ENCODE data around the gene MRPL27.

The MRPL27 gene

DNA sequence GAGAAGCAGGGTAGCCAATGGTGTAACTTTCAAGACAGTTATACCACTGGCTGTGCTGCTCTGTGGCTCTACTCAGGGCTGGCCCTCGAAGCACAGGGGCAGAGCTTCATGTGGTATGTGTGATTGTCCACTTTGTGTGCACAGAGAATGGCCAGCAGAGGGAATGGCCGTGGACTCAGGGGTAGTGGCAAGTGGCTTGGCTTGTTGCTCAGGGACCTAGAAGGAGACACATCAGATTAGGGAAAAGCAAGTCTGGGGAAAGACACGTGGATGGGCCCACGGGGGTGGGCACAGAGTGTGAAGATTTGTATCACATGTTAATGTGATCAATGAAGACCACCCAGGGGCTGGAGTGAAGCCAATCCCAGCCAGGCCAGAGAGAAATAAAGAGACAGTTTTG, 47.1 kb downstream of the MRPL27 start:
- no peak overlapping the region for H3K4me3 ChIP-seq (ENCODE audit: low read depth, low read length)
- H3K27me3 ChIP-seq (ENCODE audit: insufficient read depth, low read depth, severe bottlenecking), result no peaks in the 10 kb centered on the region
- no peaks in the 10 kb centered on the region for H3K9me3 ChIP-seq (ENCODE audit: severe bottlenecking)
- H3K27ac ChIP-seq, result no peak overlapping the region
- no peak for DNase-seq
- TF ChIP-seq, protein P1, sequence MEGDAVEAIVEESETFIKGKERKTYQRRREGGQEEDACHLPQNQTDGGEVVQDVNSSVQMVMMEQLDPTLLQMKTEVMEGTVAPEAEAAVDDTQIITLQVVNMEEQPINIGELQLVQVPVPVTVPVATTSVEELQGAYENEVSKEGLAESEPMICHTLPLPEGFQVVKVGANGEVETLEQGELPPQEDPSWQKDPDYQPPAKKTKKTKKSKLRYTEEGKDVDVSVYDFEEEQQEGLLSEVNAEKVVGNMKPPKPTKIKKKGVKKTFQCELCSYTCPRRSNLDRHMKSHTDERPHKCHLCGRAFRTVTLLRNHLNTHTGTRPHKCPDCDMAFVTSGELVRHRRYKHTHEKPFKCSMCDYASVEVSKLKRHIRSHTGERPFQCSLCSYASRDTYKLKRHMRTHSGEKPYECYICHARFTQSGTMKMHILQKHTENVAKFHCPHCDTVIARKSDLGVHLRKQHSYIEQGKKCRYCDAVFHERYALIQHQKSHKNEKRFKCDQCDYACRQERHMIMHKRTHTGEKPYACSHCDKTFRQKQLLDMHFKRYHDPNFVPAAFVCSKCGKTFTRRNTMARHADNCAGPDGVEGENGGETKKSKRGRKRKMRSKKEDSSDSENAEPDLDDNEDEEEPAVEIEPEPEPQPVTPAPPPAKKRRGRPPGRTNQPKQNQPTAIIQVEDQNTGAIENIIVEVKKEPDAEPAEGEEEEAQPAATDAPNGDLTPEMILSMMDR (IDR thresholded peaks at IDR 0.05; ENCODE audit: low read depth, low read length), result no peak
- H3K36me3 ChIP-seq, result no peaks in the 10 kb centered on the region

DNA sequence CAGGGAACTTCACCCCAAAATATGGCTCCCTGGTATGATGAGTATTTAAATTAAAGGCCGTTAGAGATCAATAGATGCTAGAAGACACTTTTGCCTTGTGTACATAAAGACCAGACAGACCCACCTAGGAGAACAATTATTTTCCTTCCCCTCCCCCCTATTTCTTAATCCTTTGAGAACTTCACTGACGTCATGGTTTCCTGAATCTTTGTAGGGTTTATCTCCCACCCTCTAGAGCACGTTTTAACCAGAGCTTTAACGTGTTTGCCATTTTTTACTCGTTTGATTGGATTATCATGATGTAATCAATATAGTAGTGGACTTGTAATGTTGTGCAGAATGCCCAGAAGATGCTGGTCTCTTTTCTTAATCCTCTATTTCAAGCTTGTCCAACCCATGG, 49.9 kb downstream of the MRPL27 start:
- Histone ChIP-seq H3K27ac (peak overlapping the region; percentile 31), H3K9me3 (ENCODE audit: severe bottlenecking) (no peaks in the 10 kb centered on the region), H3K27me3 (ENCODE audit: insufficient read depth, low read depth, severe bottlenecking) (no peaks in the 10 kb centered on the region), H3K36me3 (no peaks in the 10 kb centered on the region), H3K4me3 (ENCODE audit: low read depth, low read length) (no peak overlapping the region)
- TF ChIP-seq, protein P1 (IDR thresholded peaks at IDR 0.05; ENCODE audit: low read depth, low read length), result no peak
- DNase-seq, result no peak

DNA sequence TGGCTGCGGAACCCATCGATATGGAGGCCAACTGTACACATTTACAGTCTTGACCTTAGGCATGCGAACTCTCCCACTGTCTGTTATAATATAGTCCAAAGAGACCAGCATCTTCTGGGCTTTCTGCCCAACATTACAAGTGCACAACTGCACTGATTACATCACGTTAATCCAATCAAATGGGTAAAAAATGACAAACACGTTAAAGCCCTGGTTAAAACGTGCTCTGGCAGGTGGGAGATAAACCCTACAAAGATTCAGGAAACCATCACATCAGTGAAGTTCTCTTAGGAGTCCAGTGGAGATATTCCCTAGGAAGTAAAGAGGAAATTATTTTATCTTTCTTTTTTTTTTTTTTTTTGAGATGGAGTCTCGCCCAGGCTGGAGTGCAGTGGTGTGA, 50.7 kb downstream of the MRPL27 start:
- H3K27me3 ChIP-seq (ENCODE audit: insufficient read depth, low read depth, severe bottlenecking), result no peaks in the 10 kb centered on the region
- no peaks in the 10 kb centered on the region for H3K9me3 ChIP-seq (ENCODE audit: severe bottlenecking)
- no peaks in the 10 kb centered on the region for H3K36me3 ChIP-seq
- TF ChIP-seq, protein P1 (IDR thresholded peaks at IDR 0.05; ENCODE audit: low read depth, low read length), result no peak
- no peak overlapping the region for H3K27ac ChIP-seq
- H3K4me3 ChIP-seq (ENCODE audit: low read depth, low read length), result no peak overlapping the region
- DNase-seq, result no peak

DNA sequence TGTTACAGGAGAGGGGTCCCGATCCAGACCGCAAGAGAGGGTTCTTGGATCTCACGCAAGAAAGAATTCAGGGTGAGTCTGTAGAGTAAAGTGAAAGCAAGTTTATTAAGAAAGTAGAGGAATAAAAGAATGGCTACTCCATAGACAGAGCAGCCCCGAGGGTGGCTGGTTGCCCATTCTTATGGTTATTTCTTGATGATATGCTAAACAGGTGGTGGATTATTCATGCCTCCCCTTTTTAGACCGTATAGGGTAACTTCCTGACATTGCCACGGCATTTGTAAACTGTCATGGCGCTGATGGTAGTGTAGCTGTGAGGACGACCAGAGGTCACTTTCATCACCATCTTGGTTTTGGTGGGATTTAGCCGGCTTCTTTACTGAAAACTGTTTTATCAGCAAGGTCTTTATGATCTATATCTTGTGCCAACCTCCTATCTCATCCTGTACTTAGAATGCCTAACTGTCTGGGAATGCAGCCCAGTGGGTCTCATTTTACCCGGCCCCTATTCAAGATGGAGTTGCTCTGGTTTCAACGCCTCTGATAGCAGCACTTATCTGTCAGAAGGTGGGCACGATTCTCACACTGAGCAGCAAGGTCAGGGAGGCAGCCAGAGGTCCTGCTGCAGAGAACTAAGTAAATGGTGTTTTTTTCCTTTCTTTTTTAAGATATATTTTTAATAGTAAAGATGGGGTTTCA, 53.5 kb downstream of the MRPL27 start:
- DNase-seq, result no peak
- peak overlapping the region; percentile 33 for H3K4me3 ChIP-seq (ENCODE audit: low read depth, low read length)
- no peaks in the 10 kb centered on the region for H3K27me3 ChIP-seq (ENCODE audit: insufficient read depth, low read depth, severe bottlenecking)
- TF ChIP-seq, protein P1 (IDR thresholded peaks at IDR 0.05; ENCODE audit: low read depth, low read length), result no peak
- H3K36me3 ChIP-seq, result no peaks in the 10 kb centered on the region
- H3K27ac ChIP-seq, result peak overlapping the region; percentile 85
- H3K9me3 ChIP-seq (ENCODE audit: severe bottlenecking), result peaks cover 3% of the 10 kb centered on the region

DNA sequence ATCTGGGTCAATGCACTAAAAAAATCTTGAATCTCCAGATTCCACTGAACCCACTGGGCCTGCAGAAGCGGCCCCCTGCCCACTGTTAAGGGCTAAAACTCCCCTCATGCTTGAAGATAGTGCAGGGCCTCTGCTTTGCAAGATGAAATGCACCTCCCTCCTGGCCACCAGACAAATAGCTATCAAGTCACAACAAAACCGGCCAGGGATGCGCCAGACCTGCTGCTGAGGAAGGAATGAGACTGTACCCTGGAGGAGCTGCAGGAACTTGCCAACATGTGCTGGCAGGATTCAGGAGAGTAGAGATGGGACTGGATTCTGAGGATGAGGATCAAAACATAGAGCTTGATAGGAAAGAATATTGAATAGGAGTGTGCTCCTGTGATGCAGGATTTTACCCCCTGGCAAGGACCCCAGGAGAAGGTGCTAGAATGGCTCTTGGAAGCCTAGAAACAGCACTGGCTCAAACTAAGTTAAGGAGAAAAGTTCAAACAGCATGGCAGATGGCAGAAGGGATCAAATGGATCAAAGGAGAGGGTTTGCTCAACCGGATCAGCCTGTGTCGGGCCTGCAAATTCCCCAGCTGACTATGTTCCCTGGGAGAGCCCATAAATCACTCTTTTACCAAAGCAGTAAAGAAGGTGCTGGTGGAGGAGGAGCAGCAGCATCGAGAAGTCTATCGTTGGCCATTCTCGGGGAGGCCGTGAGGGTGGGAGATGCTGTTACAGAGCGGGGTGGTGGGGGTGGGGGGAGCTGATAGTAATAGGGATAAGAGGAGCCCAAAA, 54.3 kb downstream of the MRPL27 start:
- no peaks in the 10 kb centered on the region for H3K36me3 ChIP-seq
- peaks cover 3% of the 10 kb centered on the region for H3K9me3 ChIP-seq (ENCODE audit: severe bottlenecking)
- H3K27me3 ChIP-seq (ENCODE audit: insufficient read depth, low read depth, severe bottlenecking), result no peaks in the 10 kb centered on the region
- TF ChIP-seq, protein P1 (IDR thresholded peaks at IDR 0.05; ENCODE audit: low read depth, low read length), result 0 out of 2 replicates have a peak, but pooled peaks have one; percentile 6
- peak; percentile 94 for DNase-seq
- H3K27ac ChIP-seq, result peak overlapping the region; percentile 85
- H3K4me3 ChIP-seq (ENCODE audit: low read depth, low read length), result peak overlapping the region; percentile 33
